MM.1S (cell line): Measurements from ENCODE around the gene CLTB.

Experiments used
- DNase-seq: peaks from one replicate; pipeline ENCODE4 v3.0.0-alpha.2; 2015
- H2AFZ ChIP-seq: fragments of 300-600 bp; sonication (generic); 2 replicates; pipeline ENCODE4 v1.6.0; 2016; ENCODE audit warnings: antibody characterized with exemption, low read length
- H3F3A ChIP-seq: fragments of 300-600 bp; sonication (generic); 2 replicates; pipeline ENCODE4 v1.6.1; 2016; ENCODE audit warnings: mild to moderate bottlenecking, antibody characterized with exemption, low read length, moderate library complexity, mixed read lengths; ENCODE audit not compliant: insufficient read depth
- H3K27ac ChIP-seq: fragments of 300-600 bp; sonication (generic); 2 replicates; pipeline ENCODE4 v1.5.1; 2016; ENCODE audit warnings: mild to moderate bottlenecking, low read length
- H3K27me3 ChIP-seq: fragments of 300-600 bp; sonication (generic); replicated peaks from 2 replicates; pipeline ENCODE4 v1.6.0; 2016; ENCODE audit warnings: low read length; ENCODE audit not compliant: insufficient read depth
- H3K36me3 ChIP-seq: fragments of 300-600 bp; sonication (generic); replicated peaks from 2 replicates; pipeline ENCODE4 v1.6.1; 2016; ENCODE audit warnings: mild to moderate bottlenecking, low read length, mixed read lengths; ENCODE audit not compliant: insufficient read depth
- H3K4me1 ChIP-seq: fragments of 300-600 bp; sonication (generic); 2 replicates; pipeline ENCODE4 v1.6.1; 2016; ENCODE audit warnings: low read length, mixed read lengths
- H3K4me2 ChIP-seq: fragments of 300-600 bp; sonication (generic); 2 replicates; pipeline ENCODE4 v1.6.0; 2016; ENCODE audit warnings: low read depth, low read length
- H3K4me3 ChIP-seq: fragments of 300-600 bp; sonication (generic); 2 replicates; pipeline ENCODE4 v1.5.1; 2016; ENCODE audit warnings: low read length, mixed read lengths
- H3K79me2 ChIP-seq: fragments of 300-600 bp; sonication (generic); 2 replicates; pipeline ENCODE4 v1.6.1; 2016; ENCODE audit warnings: mixed run types, low read length, mixed read lengths
- H3K9ac ChIP-seq: fragments of 300-600 bp; sonication (generic); 2 replicates; pipeline ENCODE4 v1.6.1; 2016; ENCODE audit warnings: low read length, mixed read lengths
- H3K9me2 ChIP-seq: fragments of 300-600 bp; sonication (generic); replicated peaks from 2 replicates; pipeline ENCODE4 v1.6.1; 2016; ENCODE audit warnings: mild to moderate bottlenecking, low read length, mixed read lengths; ENCODE audit not compliant: insufficient read depth
- H3K9me3 ChIP-seq: fragments of 300-600 bp; sonication (generic); replicated peaks from 2 replicates; pipeline ENCODE4 v1.6.1; 2016; ENCODE audit warnings: mild to moderate bottlenecking, low read length, mixed read lengths; ENCODE audit not compliant: insufficient read depth
- H4K20me1 ChIP-seq: fragments of 300-600 bp; sonication (generic); 2 replicates; pipeline ENCODE4 v1.6.1; 2016; ENCODE audit warnings: mild to moderate bottlenecking, low read length, moderate library complexity, mixed read lengths; ENCODE audit not compliant: insufficient read depth
- EZH2 ChIP-seq: fragments of 300-600 bp; sonication (generic); optimal IDR thresholded peaks from 2 replicates; pipeline ENCODE3; 2017; ENCODE audit warnings: low read depth, mild to moderate bottlenecking, antibody characterized with exemption, low read length, mixed read lengths
- EZH2phosphoT487 ChIP-seq: fragments of 300-600 bp; sonication (generic); IDR thresholded peaks from 2 replicates; pipeline ENCODE4 v1.6.1; 2018; ENCODE audit warnings: antibody characterized with exemption, low read length
- TF ChIP-seq, protein P1 (sequence below): fragments of 300-600 bp; sonication (generic); IDR thresholded peaks from 2 replicates; pipeline ENCODE4 v1.5.1; 2016; ENCODE audit warnings: antibody characterized with exemption, low read length, mixed read lengths

CLTB gene

DNA sequence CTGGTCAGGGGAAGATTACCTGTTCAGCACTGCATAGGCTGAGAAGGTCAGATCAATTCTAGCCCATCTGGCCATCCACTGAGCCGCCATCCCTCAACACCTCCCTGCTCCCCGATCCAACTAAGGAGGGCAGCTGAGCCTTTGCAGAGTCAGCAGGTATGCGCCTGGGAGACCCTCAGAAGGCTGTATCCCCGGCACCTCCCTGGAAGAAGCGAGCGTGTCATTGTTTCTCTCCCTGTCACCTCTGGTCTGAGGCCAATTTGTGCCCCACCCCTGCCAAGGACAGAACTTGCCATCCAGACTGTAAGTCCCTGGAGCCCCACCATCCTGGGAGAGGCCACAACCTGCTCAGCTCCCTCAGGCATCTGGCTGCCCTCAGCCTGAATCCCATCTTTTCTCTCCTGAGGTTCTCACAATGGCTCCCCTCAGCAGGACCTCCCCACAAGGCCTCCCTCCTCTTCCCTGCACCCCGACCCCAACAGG, 2.6 kb downstream of the CLTB start:
- Histone ChIP-seq H2AFZ (no peak overlapping the region), H3F3A (no peaks in the 10 kb centered on the region), H3K9ac (no peak overlapping the region), H3K79me2 (peaks cover 47% of the 10 kb centered on the region), H3K27me3 (no peaks in the 10 kb centered on the region), H3K9me2 (no peaks in the 10 kb centered on the region), H3K4me1 (peaks cover 18% of the 10 kb centered on the region), H3K4me2 (no peak overlapping the region), H3K4me3 (no peak overlapping the region), H4K20me1 (no peaks in the 10 kb centered on the region), H3K36me3 (no peaks in the 10 kb centered on the region; the same call in 1 of the 2 replicates), H3K9me3 (no peaks in the 10 kb centered on the region), H3K27ac (no peak overlapping the region)
- DNase-seq: no peak
- TF ChIP-seq, protein P1, sequence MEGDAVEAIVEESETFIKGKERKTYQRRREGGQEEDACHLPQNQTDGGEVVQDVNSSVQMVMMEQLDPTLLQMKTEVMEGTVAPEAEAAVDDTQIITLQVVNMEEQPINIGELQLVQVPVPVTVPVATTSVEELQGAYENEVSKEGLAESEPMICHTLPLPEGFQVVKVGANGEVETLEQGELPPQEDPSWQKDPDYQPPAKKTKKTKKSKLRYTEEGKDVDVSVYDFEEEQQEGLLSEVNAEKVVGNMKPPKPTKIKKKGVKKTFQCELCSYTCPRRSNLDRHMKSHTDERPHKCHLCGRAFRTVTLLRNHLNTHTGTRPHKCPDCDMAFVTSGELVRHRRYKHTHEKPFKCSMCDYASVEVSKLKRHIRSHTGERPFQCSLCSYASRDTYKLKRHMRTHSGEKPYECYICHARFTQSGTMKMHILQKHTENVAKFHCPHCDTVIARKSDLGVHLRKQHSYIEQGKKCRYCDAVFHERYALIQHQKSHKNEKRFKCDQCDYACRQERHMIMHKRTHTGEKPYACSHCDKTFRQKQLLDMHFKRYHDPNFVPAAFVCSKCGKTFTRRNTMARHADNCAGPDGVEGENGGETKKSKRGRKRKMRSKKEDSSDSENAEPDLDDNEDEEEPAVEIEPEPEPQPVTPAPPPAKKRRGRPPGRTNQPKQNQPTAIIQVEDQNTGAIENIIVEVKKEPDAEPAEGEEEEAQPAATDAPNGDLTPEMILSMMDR: no peak
- no peak for TF ChIP-seq EZH2phosphoT487

DNA sequence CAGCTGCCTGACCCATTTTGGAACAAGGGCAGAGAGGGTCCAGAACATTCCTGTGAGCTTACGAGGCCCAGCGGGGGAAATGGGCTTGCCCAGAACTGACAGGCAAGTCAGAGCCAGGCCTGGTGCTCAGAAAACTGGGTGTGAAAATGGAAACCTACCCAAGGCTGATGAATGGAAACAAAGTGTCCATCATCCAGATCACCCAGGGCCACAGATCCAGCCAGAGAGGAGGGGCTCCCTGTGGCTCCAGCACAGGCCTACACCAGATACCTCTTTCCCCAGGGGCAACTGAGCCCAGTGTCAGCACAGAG, 3.1 kb downstream of the CLTB start:
- H3K9me3 ChIP-seq: no peaks in the 10 kb centered on the region
- H3K4me1 ChIP-seq: peaks cover 18% of the 10 kb centered on the region
- no peak for DNase-seq
- no peaks in the 10 kb centered on the region for H3K9me2 ChIP-seq
- no peak overlapping the region for H3K4me3 ChIP-seq
- H3K9ac ChIP-seq: no peak overlapping the region
- no peaks in the 10 kb centered on the region; the same call in 1 of the 2 replicates for H3K36me3 ChIP-seq
- no peak overlapping the region for H2AFZ ChIP-seq
- H3F3A ChIP-seq: no peaks in the 10 kb centered on the region
- H3K27me3 ChIP-seq: no peaks in the 10 kb centered on the region
- TF ChIP-seq, protein P1: no peak
- no peak for TF ChIP-seq EZH2phosphoT487
- no peak for TF ChIP-seq EZH2
- no peaks in the 10 kb centered on the region for H4K20me1 ChIP-seq
- no peak overlapping the region for H3K27ac ChIP-seq
- H3K4me2 ChIP-seq: no peak overlapping the region
- peaks cover 47% of the 10 kb centered on the region for H3K79me2 ChIP-seq

DNA sequence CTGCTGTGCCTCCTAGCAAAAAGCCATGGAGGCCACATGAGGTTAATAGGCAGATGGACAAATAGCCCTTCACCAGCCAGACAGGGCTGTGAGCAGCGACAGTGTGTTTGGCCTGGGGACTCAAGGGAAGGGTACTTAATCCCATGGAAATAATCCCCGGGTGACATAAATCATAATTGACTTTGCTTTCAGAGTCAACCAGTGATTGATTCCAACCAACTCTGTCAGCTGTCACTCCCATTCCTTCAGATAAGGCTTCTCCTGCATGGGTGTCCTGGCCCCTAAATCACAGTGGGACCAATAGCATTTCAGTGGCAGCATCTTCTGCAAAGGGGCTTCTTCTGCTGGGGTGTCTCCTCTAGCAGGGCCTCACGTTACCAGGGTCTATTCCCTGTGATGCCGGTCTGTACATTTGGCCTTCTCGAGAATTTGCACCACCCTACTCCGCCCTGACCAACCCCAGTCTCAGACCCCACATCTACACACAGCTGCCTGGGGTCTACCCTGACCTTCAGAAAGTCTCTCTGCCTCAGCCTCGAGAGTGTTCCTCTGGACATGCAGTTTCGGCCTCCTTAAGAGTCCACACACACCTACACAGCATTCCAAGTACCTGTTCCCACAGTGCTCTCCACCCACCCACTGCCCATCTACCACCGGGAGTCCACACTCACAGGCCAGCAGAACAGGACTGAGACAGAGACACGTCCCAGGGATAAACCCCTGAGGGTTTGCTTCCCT, 3.7 kb downstream of the CLTB start:
- Histone ChIP-seq H3K36me3 (no peaks in the 10 kb centered on the region; the same call in 1 of the 2 replicates), H3F3A (peaks cover 3% of the 10 kb centered on the region), H3K4me3 (no peak overlapping the region), H3K27me3 (no peaks in the 10 kb centered on the region), H3K9me3 (no peaks in the 10 kb centered on the region), H4K20me1 (no peaks in the 10 kb centered on the region), H3K79me2 (peaks cover 47% of the 10 kb centered on the region), H3K9ac (no peak overlapping the region), H2AFZ (no peak overlapping the region), H3K27ac (no peak overlapping the region), H3K9me2 (no peaks in the 10 kb centered on the region), H3K4me1 (peaks cover 22% of the 10 kb centered on the region), H3K4me2 (no peak overlapping the region)
- no peak for DNase-seq
- TF ChIP-seq, protein P1: no peak
